ENCODE data around the gene TMEM115. TPM values are rescaled to one million over a fixed set of nuclear protein-coding genes. Genes with fewer than 3 reads are reported as not detected.

TMEM115 gene
- total and polyA plus RNA-seq, 2 donors from 2014 or later: 40.1 to 54.0 TPM

GRCh38 chr3:50354186-50354764 lies 5.0 kb downstream of the TMEM115 start:
- no peak overlapping the region for H3K9ac ChIP-seq (ENCODE audit: low read length in 3 of 3)
- TF ChIP-seq CTCF (IDR thresholded peaks at IDR 0.05; ENCODE audit: borderline replicate concordance, extremely low read depth, insufficient read depth): no peak
- no peaks in the 10 kb centered on the region for H3K27me3 ChIP-seq (ENCODE audit: control insufficient read depth, insufficient read depth, low read length)
- no peak for DNase-seq
- H3K4me1 ChIP-seq (ENCODE audit: control insufficient read depth in 2 of 3, insufficient read depth in 2 of 3, low read depth in 1 of 3, low read length in 3 of 3): peaks cover 0 to 63% (median 43%) of the 10 kb centered on the region in 3 donors
- H3K27ac ChIP-seq (ENCODE audit: low read depth in 2 of 2, low read length in 2 of 2): no peak overlapping the region
- H3K4me3 ChIP-seq (ENCODE audit: low read length in 3 of 3): no peak overlapping the region
- FAIRE-seq: no peak
- intact Hi-C loops (cut with DNase I): no loop called here
- H3K36me3 ChIP-seq (ENCODE audit: control insufficient read depth in 2 of 3, insufficient read depth in 3 of 3, low read length in 3 of 3): peaks cover 3 to 30% (median 14%) of the 10 kb centered on the region in 3 donors
- H3K9me3 ChIP-seq (ENCODE audit: control insufficient read depth in 2 of 3, insufficient read depth in 1 of 3, low read length in 3 of 3): no peaks in the 10 kb centered on the region

GRCh38 chr3:50353245-50354004 lies 5.9 kb downstream of the TMEM115 start:
- Histone ChIP-seq H3K27me3 (ENCODE audit: control insufficient read depth, insufficient read depth, low read length) (no peaks in the 10 kb centered on the region), H3K4me3 (ENCODE audit: low read length in 3 of 3) (no peak overlapping the region), H3K9ac (ENCODE audit: low read length in 3 of 3) (no peak overlapping the region), H3K36me3 (ENCODE audit: control insufficient read depth in 2 of 3, insufficient read depth in 3 of 3, low read length in 3 of 3) (peaks cover 3 to 30% (median 15%) of the 10 kb centered on the region in 3 donors), H3K9me3 (ENCODE audit: control insufficient read depth in 2 of 3, insufficient read depth in 1 of 3, low read length in 3 of 3) (no peaks in the 10 kb centered on the region), H3K27ac (ENCODE audit: low read depth in 2 of 2, low read length in 2 of 2) (no peak overlapping the region), H3K4me1 (ENCODE audit: control insufficient read depth in 2 of 3, insufficient read depth in 2 of 3, low read depth in 1 of 3, low read length in 3 of 3) (peaks cover 0 to 61% (median 43%) of the 10 kb centered on the region in 3 donors)
- DNase-seq: no peak
- no peak for FAIRE-seq
- TF ChIP-seq CTCF (IDR thresholded peaks at IDR 0.05; ENCODE audit: borderline replicate concordance, extremely low read depth, insufficient read depth): no peak
- intact Hi-C loops (cut with DNase I): no loop called here

GRCh38 chr3:50352781-50353180 lies 6.5 kb downstream of the TMEM115 start:
- intact Hi-C loops (cut with DNase I): no loop called here
- no peak overlapping the region for H3K27ac ChIP-seq (ENCODE audit: low read depth in 2 of 2, low read length in 2 of 2)
- no peak overlapping the region for H3K4me3 ChIP-seq (ENCODE audit: low read length in 3 of 3)
- H3K9me3 ChIP-seq (ENCODE audit: control insufficient read depth in 2 of 3, insufficient read depth in 1 of 3, low read length in 3 of 3): no peaks in the 10 kb centered on the region
- H3K27me3 ChIP-seq (ENCODE audit: control insufficient read depth, insufficient read depth, low read length): no peaks in the 10 kb centered on the region
- DNase-seq (no peak), FAIRE-seq (no peak)
- no peak for TF ChIP-seq CTCF (IDR thresholded peaks at IDR 0.05; ENCODE audit: borderline replicate concordance, extremely low read depth, insufficient read depth)
- H3K9ac ChIP-seq (ENCODE audit: low read length in 3 of 3): no peak overlapping the region
- H3K4me1 ChIP-seq (ENCODE audit: control insufficient read depth in 2 of 3, insufficient read depth in 2 of 3, low read depth in 1 of 3, low read length in 3 of 3): peaks cover 0 to 55% (median 40%) of the 10 kb centered on the region in 3 donors
- H3K36me3 ChIP-seq (ENCODE audit: control insufficient read depth in 2 of 3, insufficient read depth in 3 of 3, low read length in 3 of 3): peaks cover 3 to 30% (median 15%) of the 10 kb centered on the region in 3 donors

Data from kidney (tissue), 14 donors.